NCI-H345 treated with DMSO at 0.1 percent for 48 hours (cell line): ENCODE measurements around the gene ZNF446.
"Not testable (repeated sequence)": the region's sequence is repeated elsewhere in the genome, so short reads cannot be mapped to it uniquely, and the experiment has no call there.

ENCODE experiments used
- DNase-seq: peaks from one replicate; lab custom pipeline; 2025; ENCODE audit not compliant: unreplicated experiment; lab: John Stamatoyannopoulos, UW

Gene ZNF446

DNA sequence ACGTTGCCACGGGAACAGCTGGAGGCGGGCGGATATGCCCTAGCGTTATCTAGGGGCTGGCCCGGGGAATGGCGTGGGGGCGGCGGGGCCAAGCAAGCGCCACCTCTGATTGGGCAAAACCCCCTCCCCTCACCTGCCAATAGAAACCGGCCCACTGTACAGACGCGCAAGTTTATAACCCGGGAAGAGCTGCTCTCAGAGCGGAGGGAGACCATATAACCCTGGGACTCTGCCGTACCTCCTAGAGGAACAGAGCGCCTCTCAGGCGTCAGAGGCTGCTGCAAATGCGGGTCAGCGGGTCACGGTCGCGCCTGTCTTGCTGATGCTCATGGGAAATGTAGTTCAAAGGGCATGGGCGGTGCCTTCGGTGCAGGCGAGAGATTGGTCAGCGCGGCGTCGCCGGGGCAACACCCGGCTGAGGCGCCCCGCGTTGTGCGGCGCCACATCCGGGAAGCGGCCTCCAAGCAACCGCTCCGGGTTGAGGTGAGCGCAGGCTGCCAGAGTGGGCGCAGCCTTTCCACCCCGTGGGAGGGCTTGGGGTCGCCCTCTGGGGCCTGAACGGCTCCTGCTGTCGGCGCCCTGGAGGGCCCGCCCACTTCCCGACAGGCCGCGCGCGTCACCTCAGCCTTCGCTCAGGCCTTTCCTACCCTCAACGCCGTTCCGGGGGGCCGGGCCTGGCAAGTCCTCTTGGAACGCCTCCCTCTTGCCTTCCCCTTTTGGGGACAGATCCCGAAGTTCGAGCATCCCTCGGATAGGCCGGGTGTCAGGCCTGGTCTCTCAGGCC is at the start of gene ZNF446:
Gene ZNF446 (plus strand): TSS at position 639 of the 784 bp plus-strand sequence. CDS start 867 bp downstream, outside the sequence.
- DNase-seq = peak; percentile 67

DNA sequence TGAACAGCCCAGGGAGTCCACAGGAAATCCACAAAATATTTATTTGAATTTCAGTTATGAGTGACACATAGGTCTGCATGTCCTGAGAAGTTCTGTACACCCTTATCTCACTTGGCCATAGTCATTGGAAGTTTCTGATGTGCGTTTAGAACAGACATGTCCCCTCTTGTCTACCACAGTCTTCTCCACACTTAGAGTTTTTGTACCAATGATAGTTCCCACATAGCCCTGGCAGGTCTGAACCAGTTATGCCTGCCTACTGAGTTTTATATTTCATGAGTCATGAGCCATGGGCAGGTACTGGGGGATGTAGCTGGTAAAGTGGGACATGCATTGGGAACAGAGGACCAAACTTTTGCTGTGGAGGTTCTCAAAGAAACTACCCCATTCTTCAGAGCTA is 47.5 kb upstream of the ZNF446 start:
- no peak for DNase-seq

DNA sequence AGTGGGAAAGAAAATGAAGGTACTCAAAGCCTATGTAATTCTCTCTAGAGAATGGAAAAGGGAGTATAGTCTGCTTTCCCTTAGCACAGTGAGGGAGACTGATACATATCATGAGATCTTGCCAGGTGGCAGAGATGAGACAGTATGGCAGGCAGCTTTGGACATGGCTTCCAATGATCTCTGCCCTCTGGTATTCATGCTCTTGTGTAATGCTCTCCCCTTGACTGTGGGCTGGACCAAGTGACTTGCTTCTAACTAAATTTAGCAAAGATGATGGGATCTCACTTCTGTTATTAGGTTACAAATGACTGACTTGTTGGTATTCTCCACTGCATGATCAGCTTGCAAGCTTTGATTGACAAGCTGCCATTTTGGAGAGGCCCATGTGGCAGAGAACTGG is 46.4 kb upstream of the ZNF446 start:
- DNase-seq = no peak

DNA sequence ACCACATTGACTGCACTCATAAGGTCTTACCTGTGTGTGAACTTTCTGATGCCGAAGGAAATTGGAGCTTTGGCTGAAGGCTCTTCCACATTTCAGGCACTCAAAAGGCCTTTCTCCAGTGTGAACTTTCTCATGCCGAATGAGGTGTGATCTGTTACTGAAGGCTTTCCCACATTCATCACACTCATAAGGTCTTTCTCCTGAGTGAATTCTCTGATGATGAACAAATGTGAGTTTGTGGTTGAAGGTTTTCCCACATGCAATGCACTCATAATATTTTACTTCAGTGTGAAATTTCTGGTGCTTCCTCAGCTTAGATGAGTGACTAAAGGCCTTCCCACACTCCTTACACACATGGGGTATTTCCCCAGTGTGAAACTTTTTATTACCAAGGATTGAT is 41.9 kb upstream of the ZNF446 start:
- DNase-seq = no peak

DNA sequence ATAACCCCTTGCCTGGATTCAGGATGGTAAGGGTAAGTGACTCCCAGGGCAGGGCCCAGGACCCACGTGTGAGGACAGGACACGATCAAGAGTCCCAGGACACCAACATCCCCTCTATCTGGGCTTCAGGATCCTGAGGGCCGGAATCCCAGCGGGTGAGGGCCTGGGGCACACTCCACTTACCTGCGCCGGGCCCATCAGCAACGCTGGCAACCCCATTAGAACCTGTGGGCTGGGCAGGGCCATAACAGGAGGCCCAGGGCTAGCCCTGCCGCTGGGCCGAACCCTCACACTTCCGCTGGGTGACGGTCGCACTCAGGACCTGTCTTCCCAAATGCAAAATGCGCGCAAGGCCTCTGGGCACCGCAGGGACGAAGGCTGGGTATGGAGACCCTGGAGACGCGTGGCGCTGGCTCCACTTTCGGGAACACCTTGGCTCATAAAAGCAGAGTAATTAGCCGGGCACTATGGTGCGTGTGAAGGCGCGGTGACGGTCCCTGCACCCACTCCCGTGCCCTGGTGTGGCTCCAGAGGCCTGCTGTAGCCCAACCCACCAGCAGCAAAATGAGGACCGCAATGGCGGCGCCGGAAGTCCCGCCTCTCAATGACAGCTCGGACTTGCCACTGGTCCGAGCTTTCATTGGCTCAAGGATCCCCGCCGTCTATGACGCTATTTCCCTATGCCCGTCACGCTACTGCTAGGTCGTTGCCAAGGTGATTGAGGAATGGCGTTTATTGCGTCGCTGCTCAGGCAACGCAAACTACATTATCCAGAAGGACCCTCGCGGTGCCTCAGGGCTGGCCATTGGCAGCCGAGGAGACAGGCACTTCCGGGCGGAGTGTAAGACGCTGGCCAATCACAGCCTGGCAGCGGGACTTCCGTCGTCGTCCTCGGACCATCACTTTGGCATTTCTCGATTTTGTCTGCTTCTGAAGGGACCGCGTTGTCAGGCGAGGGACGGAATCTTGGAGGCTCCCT is 36.3 kb upstream of the ZNF446 start, which contains the start of gene ZNF132:
Gene ZNF132 (minus strand): TSS at position 578 of the 979 bp plus-strand sequence. CDS start 332 bp downstream, at position 246.
- no peak for DNase-seq

DNA sequence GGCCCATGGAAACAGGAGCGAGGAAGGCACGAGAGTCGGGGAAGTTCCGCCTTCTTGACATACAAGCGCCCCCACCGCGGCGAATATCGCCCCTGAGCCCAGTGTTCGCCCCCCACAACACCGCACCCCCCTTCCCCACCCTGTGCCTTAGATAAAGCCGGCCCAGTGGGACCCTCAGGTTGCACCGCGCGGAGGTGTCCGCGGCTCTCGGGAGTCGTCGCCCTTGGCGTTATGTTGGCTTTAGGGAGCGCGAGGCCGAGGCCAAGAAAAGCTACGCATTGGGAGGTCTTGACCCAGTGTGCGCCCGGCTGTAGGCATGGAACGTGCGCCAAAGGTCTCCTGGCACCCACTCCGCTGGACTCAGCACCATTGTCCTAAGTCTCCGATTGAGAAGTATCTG is 35.6 kb upstream of the ZNF446 start:
- no peak for DNase-seq

DNA sequence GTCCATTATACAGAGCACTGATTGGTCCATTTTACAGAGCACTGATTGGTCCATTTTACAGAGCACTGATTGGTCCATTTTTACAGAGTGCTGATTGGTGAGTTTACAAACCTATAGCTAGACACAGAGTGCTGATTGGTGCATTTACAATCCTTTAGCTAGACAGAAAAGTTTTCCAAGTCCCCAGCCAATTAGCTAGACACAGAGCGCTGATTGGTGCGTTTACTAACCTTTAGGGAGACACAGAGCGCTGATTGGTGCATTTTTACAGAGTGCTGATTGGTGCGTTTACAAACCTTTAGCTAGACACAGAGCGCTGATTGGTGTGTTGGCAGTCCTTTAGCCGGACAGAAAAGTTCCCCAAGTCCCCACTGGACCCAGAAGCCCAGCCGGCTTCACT is 33.2 kb upstream of the ZNF446 start:
- DNase-seq = not testable (repeated sequence)

DNA sequence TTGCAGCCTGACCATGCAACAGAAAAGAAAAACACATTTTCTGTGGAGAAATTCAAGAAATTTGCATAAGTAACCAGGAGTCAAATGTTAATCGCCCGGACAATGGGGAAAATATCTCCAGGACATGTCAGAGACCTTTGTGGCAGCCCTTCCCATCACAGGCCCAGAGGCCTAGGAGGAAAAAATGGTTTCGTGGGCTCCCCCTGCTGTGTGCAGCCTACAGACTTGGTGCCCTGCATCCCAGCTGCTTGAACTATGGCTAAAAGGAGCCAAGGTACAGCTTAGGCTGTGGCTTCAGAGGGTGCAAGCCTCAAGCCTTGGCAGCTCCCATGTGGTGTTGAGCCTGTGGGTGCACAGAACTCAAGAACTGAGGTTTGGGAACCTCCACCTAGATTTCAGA is 27.3 kb upstream of the ZNF446 start:
- not testable (repeated sequence) for DNase-seq

DNA sequence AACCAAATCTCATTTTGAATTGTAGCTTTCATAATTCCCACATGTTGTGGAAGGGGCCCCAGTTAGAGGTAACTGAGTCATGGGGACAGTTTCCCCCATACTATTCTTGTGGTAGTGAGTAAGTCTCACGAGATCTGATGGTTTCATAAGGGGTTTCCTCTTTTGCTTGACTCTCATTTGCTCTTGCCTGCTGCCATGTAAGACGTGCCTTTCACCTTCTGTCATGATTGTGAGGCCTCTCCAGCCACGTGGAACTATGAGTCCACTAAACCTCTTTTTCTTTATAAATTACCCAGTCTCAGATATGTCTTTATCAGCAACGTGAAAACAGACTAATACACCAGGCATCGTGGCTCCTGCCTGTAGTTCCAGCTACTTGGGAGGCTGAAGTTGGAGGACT is 26.2 kb upstream of the ZNF446 start:
- DNase-seq = not testable (repeated sequence)

DNA sequence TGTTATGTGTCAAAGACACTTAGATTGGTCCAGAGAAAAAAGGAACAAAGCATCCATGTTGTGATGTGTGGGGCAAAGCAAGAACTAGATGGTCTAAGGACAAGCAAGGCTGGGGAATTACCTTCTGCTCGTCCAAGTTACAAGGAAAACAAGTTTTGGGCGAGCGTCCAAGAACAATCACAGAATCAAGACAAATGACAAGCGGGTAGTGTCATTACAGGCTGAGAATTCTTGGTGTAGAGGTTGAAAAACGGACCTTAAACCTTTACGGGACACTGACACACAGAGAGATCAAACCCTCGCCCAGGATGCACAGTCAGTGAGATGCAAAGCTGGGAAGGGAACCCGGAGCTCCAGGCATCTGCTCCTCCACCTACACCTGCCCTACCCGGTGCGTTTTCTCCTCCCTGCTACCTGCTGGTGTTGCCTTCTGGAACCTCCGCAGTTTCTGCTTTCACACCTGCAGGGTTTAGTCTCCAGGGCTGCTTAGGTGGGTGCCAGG is 25.2 kb upstream of the ZNF446 start:
- DNase-seq = peak; percentile 51

DNA sequence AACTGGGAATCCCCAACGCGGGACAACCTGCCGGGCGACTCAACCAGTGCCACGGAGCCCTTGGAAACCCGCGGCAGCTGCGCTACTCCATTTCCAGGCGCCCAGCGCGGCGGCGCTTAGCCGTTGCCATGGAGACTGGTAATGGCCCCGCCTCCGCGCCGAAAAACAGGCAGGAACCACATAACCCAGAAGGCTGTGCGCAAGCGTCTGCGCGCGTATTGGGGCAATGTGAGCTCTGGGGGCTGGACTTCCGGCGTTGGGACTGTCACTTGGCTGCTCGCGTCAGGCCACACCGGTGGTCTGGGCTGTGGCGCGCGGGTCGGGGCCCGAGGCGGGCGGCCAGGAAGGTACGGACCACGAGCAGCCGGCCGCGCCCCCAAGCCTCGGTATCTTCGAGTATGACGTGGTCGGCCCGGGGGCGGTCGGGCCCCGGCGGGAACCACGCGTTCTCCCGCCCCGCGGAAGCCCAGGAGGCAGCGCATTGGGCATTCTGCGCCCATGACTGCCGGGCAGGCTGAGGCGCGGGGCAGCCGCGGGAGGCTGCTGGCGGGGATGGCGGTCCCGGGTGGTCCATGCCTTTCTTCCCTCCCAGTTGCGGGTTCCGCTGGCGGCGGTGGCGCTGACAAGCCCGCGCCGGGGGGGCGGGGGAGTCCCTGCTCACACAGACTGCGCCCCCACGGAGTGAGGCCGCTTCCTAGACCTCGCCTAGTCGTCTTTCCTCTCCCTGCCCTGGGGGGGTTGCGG is 24.6 kb upstream of the ZNF446 start, which contains the start of gene ZNF324B:
Gene ZNF324B (plus strand): TSS at position 265 of the 744 bp plus-strand sequence. CDS start 2,080 bp downstream, outside the sequence.
- DNase-seq = peak; percentile 84

DNA sequence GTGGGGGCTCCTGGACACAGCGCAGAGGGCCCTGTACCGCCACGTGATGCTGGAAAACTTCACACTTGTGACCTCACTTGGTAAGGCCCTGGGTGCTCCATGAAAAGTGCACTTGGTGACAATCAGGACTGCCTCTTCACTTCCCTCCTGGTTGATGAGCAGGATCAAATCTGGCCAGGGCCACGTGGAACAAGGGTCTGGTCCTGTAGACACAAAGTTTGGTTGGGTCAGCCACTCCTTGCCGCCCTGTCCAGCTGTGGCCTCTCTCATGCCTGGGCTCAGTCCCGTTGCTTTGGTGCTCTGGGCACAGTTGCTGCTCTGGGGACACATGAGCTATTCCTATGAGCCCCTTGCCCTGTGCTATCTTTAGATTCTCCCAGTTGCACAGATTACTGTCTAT is 22.4 kb upstream of the ZNF446 start:
- no peak for DNase-seq

DNA sequence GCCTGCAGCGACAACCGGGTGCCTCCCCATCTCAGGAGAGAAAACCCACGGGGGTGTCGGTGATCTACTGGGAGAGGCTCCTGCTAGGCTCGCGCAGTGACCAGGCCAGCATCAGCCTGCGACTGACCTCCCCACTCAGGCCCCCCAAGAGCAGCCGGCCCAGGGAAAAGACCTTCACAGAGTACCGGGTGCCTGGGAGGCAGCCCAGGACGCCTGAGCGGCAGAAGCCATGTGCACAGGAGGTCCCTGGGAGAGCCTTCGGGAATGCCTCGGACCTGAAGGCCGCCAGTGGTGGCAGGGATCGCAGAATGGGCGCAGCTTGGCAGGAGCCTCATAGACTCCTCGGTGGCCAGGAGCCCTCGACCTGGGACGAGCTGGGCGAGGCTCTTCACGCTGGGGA is 20.8 kb upstream of the ZNF446 start:
- no peak for DNase-seq

DNA sequence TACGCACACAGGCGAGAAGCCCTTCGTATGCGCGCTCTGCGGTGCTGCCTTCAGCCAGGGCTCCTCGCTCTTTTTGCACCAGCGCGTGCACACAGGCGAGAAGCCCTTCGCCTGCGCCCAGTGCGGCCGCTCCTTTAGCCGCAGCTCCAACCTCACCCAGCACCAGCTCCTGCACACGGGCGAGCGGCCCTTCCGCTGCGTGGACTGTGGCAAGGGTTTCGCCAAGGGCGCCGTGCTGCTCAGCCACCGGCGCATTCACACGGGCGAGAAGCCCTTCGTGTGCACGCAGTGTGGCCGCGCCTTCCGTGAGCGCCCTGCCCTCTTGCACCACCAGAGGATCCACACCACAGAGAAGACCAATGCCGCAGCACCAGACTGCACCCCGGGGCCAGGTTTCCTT is 20.0 kb upstream of the ZNF446 start:
- no peak for DNase-seq

DNA sequence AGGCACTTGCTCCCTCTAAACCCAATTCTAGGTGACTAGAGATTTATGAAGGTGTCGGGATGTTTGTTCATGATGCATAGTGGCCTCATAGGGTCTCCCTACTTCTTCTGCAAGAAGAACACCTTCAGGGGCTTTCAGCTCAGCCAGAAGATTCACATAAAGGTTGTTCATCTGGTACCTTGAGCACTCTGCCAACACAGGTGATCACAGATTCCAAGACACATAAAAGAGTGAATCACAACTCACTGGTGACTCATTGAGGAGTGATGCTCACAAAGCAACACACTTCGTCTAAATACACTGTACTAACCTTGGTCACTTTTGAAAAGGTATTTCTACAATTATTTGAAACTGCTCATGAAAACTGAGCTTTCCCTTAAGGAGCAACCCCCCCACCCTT is 16.1 kb upstream of the ZNF446 start:
- DNase-seq = no peak

DNA sequence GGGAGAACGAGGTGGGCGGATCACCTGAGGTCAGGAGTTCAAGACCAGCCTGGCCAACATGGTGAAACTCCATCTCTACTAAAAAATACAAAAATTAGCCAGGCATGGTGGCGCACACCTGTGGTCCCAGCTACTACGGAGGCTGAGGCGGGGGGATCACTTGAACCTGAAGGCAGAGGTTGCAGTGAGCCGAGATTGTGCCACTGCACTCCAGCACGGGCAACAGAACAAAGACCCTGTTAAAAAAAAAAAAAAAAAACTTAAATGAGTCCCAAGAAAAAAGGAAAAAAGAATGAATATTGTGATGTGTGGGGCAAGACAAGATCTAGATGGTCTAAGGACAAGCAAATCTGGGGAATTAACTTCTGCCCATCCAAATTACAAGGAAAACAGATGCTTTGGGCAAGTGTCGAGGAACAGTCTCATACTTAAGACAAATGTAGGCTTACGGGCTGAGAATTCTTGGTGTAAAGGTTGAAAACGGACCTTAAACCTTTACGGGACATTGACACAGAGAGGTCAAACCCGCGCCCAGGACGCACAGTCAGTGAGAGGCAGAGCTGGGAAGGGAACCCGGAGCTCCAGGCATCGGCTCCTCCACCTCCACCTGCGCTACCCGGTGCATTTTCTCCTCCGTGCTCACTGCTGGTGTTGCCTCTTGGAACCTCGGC is 9.9 kb upstream of the ZNF446 start:
- no peak for DNase-seq

DNA sequence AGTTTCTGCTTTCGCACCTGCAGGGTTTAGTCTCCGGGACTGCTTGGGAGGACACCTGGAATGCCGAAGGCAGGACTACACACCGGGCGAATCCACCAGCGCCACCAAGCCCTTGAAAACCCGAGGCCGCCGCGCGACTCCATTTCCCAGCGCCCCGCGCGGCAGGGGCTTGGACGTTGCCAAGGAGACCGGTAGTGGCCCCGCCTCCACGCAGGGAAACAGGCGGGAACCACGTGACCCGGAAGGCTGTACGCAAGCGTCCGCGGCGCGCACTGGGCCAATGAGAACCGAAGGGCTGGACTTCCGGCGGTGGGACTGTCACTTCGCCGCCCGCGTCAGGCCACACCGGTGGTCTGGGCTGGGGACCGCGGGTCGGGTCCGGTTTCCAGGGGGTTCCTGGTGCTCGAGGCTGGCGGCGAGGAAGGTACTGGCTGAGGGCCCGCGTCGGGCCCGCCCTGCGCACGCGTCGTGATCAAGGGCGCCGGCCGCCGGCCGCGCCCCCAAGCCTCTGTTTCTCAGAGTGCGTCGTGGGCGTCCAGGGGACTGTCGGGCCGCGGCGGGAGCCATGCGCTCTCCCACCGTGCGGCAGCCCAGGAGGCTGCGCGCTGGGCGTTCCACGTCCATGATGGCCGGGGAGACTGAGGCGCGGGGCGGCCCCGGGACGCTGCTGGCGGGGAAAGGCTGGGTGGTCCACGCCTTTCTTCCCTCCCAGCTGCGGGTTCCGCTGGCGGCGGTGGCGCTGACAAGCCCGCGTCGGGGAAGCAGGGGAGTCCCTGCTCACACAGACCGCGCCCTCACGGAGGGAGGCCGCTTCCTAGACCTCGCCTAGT is 9.2 kb upstream of the ZNF446 start, which contains the start of gene ZNF324:
Gene ZNF324 (plus strand): TSS at position 321 of the 830 bp plus-strand sequence. CDS start 2,106 bp downstream, outside the sequence.
- DNase-seq = peak; percentile 84

DNA sequence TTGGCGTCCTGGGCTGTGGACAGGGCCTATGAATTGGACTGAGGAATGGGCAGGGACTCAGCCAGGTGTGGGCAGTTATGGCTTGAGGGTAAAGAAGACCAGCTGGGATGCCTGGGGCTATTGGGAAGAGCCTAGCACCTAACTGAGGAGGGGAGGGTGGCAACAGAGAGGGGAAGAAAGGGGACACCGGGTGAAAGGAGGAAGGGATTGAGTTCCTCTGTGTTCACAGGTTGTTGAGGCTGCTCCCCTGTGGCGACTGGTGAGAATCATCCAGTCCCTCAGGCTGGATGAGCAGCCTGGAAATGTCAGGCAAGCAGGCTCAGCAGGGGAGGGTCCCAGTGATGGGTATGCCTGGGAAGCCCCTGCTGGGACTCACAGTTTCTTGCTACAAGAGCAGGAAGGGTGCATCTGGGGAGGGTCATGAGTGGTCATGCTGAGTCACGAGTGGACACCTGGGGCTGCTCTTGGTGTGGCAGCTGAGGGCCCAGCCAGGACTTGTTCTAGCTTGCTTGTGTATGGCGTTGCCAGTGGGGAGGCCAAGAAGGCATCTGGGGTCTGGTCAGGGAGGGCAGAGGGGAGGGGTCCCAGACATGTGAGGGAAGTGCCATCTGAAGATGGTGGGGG is 7.8 kb upstream of the ZNF446 start:
- DNase-seq = peak; percentile 8
